NCI-H526 treated with DMSO at 0.1 percent for 48 hours (cell line): ENCODE measurements around the gene PCDHA7.
"Not testable (repeated sequence)": the region's sequence is repeated elsewhere in the genome, so short reads cannot be mapped to it uniquely, and the experiment has no call there.

ENCODE experiments used
- DNase-seq: peaks from one replicate; lab custom pipeline; 2025; lab: John Stamatoyannopoulos, UW

The PCDHA7 gene

DNA sequence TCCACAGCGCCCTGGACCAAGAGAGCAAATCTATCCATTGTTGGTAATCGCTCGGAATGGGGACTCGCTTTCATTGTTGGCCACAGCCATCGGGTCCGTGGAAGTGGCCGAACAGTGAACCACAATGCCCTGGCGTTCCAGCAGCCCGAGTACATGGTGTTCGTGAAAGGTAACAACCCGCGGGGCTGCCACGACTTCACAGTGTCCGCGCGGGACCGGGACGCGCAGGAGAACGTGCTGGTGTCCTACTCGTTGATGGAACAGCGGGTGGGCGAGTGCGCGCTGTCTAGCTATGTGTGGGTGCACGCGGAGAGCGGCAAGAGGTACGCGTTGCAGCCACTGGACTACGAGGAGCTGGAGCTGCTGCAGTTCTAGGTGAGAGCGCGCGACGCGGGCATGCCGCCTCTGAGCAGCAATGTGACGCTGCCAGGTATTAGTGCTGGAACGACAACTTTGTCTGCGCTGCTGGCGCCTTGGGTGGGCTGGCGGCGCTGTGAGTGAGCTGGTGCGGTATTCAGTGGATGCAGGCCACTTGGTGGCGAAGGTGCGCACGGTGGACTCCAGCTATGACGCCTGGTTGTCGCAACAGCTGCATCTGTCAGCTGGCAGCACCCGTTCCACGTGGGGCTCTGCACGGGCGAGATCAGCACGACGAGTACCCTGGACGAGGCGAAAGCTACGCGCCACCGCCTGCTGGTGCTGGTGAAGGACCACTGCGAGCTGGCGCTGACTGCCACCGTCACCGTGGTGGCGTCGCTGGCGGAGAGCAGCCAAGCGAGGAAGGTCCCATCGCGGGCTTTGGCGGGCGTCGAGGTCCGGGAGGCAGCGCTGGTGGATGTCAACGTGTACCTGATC is 28.6 kb downstream of the PCDHA7 start:
- no peak for DNase-seq

DNA sequence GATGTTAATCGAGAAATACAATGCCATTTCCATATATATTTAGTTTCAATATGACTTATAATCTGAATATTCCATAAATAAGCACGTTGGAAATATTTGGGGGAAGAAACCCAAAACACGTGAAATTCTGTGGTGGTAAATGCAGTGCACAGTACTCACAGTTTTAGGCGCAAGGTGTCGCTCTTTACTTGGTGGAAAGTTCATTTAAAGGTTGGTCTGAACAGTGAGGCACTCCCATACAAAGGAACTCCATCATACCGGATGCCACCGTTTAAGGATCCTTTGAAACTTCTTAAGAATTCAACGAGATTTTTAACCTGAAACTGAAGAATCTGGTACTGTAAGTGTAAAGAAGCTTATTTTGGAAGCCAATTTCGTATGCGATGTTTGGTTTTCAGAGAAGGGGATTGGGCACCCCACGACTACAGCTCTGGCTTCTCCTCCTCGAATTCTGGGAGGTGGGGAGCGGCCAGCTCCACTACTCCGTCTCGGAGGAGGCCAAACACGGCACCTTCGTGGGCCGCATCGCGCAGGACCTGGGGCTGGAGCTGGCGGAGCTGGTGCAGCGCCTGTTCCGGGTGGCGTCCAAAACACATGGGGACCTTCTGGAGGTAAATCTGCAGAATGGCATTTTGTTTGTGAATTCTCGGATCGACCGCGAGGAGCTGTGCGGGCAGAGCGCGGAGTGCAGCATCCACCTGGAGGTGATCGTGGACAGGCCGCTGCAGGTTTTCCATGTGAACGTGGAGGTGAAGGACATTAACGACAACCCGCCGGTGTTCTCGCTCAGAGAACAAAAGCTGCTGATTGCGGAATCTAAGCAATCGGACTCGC is 34.9 kb downstream of the PCDHA7 start, which contains the start of gene PCDHA11:
TSS of gene PCDHA11 (plus strand) at position 237 of the 834 bp plus-strand sequence. CDS start at position 384, 147 bp downstream.
- no peak for DNase-seq

DNA sequence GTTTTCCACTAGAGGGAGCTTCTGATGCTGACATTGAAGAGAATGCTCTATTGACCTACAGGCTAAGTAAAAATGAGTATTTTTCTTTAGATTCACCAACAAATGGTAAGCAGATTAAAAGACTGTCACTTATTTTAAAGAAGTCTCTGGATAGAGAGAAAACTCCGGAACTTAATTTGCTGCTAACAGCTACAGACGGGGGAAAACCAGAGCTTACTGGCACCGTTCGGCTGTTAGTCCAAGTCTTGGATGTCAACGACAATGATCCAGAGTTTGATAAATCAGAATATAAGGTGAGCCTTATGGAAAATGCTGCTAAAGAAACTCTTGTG is 35.5 kb downstream of the PCDHA7 start:
- no peak for DNase-seq

DNA sequence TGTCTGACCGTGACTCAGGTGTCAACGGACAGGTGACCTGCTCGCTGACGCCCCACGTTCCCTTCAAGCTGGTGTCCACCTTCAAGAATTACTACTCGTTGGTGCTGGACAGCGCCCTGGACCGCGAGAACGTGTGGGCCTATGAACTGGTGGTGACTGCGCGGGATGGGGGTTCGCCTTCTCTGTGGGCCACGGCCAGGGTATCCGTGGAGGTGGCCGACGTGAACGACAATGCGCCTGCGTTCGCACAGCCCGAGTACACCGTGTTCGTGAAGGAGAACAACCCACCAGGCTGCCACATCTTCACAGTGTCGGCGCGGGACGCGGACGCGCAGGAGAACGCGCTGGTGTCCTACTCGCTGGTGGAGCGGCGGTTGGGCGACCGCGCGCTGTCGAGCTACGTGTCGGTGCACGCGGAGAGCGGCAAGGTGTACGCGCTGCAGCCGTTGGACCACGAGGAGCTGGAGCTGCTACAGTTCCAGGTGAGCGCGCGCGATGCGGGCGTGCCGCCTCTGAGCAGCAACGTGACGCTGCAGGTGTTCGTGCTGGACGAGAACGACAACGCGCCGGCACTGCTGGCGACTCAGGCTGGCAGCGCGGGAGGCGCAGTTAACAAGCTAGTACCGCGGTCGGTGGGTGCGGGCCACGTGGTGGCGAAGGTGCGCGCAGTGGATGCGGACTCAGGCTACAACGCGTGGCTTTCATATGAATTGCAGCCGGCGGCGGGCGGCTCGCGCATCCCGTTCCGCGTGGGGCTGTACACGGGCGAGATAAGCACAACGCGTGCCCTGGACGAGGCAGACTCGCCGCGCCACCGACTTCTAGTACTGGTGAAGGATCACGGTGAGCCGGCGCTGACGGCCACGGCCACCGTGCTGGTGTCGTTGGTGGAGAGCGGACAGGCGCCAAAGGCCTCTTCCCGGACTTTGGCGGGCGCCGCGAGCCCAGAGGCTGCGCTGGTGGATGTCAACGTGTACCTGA is 36.4 kb downstream of the PCDHA7 start:
- no peak for DNase-seq

DNA sequence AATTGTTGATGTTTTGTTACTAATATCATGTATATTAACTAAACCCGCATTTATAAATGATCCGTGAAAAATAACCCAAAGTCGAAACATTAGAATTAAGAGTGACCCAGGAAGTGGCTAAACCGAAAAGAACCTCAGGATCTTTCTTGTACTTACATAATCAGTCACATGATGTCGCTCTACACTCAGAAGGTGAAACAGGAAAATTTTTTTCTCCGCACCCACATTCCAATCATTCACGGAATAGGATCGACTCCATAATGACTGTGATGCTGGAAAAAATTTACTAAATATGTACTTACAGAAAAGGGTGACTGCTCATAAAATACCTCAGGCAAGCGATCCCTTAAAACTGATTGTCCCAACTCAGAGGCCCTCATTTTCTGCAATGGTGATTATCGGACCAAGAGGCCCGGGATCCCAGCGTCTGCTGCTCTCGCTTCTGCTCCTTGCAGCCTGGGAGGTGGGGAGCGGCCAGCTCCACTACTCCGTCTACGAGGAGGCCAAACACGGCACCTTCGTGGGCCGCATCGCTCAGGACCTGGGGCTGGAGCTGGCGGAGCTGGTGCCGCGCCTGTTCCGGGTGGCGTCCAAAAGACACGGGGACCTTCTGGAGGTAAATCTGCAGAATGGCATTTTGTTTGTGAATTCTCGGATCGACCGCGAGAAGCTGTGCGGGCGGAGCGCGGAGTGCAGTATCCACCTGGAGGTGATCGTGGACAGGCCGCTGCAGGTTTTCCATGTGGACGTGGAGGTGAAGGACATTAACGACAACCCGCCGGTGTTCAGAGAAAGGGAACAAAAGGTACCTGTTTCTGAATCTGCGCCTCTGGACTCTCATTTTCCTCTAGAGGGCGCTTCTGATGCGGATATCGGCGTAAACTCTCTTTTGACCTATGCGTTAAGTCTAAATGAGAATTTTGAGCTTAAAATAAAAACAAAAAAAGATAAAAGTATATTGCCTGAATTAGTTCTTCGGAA is 41.3 kb downstream of the PCDHA7 start, which contains the start of gene PCDHA12:
TSS of gene PCDHA12 (plus strand) at position 224 of the 981 bp plus-strand sequence. CDS start at position 389, 165 bp downstream.
- no peak for DNase-seq

DNA sequence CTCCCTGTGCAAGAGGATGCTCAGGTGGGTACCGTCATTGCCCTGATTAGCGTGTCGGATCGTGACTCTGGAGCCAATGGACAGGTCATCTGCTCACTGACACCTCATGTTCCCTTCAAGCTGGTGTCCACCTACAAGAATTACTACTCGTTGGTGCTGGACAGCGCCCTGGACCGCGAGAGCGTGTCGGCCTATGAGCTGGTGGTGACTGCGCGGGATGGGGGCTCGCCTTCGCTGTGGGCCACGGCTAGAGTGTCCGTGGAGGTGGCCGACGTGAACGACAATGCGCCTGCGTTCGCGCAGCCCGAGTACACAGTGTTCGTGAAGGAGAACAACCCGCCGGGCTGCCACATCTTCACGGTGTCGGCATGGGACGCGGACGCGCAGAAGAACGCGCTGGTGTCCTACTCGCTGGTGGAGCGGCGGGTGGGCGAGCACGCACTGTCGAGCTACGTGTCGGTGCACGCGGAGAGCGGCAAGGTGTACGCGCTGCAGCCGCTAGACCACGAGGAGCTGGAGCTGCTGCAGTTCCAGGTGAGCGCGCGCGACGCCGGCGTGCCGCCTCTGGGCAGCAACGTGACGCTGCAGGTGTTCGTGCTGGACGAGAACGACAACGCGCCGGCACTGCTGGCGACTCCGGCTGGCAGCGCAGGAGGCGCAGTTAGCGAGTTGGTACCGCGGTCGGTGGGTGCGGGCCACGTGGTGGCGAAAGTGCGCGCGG is 42.6 kb downstream of the PCDHA7 start:
- not testable (repeated sequence) for DNase-seq

DNA sequence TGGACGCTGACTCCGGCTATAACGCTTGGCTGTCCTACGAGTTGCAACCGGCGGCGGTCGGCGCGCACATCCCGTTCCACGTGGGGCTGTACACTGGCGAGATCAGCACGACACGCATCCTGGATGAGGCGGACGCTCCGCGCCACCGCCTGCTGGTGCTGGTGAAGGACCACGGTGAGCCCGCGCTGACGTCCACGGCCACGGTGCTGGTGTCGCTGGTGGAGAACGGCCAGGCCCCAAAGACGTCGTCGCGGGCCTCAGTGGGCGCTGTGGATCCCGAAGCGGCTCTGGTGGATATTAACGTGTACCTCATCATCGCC is 43.2 kb downstream of the PCDHA7 start:
- DNase-seq, result no peak

DNA sequence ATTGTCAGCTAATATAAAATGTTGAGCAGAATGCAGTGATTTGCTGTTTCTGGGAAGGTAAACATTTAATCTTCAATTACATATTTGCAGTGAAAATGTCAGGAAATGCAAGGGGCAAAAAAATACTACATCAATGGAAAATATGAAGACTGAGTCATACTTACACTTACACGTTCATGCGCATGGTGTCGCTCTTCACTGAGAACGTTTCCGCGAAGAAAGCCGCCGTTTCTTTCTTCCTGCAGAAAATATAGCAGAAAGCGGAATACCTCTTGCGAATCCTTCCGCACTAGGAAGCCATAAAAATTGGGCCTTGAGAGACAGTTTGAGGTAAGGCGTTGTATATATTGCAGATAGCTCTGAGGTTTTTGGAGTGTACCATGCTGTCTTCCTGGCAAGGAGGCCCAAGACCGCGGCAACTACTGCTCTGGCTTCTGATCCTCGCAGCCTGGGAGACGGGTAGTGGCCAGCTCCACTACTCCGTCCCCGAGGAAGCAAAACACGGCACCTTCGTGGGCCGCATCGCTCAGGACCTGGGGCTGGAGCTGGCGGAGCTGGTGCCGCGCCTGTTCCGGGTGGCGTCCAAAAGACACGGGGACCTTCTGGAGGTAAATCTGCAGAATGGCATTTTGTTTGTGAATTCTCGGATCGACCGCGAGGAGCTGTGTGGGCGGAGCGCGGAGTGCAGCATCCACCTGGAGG is 48.0 kb downstream of the PCDHA7 start, which contains the start of gene PCDHA13:
TSS of gene PCDHA13 (plus strand) at position 236 of the 702 bp plus-strand sequence. CDS start at position 381, 145 bp downstream.
- no peak for DNase-seq

DNA sequence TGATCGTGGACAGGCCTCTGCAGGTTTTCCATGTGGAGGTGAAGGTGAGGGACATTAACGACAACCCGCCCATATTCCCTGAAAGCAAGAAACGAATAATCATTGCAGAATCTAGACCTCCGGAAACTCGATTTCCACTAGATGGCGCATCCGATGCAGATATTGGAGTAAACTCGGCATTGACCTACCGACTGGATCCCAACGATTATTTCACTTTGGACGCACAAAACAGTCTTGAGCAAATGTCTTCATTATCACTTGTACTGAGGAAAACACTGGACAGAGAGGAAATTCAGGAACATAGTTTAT is 48.5 kb downstream of the PCDHA7 start:
- peak; percentile 9 for DNase-seq

DNA sequence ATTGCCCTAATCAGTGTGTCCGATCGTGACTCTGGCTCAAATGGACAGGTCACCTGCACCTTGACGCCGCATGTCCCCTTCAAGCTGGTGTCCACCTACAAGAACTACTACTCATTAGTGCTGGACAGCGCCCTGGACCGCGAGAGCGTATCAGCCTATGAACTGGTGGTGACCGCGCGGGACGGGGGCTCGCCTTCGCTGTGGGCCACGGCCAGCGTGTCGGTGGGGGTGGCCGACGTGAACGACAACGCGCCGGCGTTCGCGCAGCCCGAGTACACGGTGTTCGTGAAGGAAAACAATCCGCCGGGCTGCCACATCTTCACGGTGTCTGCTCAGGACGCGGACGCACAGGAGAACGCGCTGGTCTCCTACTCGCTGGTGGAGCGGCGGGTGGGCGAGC is 49.3 kb downstream of the PCDHA7 start:
- DNase-seq, result no peak

DNA sequence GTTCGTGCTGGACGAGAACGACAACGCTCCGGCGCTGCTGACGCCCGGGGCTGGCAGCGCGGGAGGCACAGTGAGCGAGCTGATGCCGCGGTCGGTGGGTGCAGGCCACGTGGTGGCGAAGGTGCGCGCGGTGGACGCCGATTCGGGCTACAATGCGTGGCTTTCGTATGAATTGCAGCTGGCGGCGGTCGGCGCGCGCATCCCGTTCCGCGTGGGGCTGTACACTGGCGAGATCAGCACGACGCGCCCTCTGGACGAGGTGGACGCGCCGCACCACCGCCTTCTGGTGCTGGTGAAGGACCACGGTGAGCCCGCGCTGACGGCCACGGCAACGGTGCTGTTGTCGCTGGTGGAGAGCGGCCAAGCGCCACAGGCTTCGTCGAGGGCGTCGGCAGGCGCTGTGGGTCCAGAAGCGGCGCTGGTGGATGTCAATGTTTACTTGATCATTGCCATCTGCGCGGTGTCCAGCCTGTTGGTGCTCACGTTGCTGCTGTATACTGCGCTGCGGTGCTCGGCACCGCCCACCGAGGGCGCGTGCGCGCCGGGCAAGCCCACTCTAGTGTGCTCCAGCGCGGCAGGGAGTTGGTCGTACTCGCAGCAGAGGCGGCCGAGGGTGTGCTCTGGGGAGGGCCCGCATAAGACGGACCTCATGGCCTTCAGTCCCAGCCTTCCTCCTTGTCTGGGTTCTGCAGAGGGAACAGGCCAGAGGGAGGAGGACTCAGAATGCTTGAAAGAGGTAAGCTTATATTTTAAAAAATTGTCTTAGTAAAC is 50.0 kb downstream of the PCDHA7 start:
- DNase-seq, result no peak
